ENCODE measurements around the gene ZNF57.
"Not testable (repeated sequence)": the region's sequence is repeated elsewhere in the genome, so short reads cannot be mapped to it uniquely, and the experiment has no call there.

ZNF57 gene

GRCh38 chr19:2900296-2901252, at the start of gene ZNF57:
Gene ZNF57, plus strand, starts transcription at chr19:2900928. Its CDS starts 118 bp downstream, at chr19:2901046.
- peak; percentile 95 to 97 for DNase-seq
- peak; percentile 56 for TF ChIP-seq POLR2A (IDR thresholded peaks at IDR 0.05; ENCODE audit: low read length)
- no peak for TF ChIP-seq GATA1 (IDR thresholded peaks at IDR 0.05; ENCODE audit: low read depth, low read length)

DNA sequence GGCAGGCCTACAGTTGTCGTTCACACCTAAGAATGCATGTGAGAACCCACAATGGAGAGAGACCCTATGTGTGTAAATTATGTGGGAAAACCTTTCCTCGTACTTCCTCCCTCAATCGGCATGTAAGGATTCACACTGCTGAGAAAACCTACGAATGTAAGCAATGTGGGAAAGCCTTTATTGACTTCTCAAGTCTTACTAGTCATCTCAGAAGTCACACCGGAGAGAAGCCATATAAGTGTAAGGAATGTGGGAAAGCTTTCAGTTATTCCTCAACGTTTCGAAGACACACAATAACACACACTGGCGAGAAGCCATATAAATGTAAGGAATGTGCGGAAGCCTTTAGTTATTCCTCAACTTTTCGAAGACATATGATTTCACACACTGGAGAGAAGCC, 48.1 kb upstream of the ZNF57 start:
- no peak for TF ChIP-seq POLR2A (IDR thresholded peaks at IDR 0.05; ENCODE audit: low read length)
- no peak for TF ChIP-seq GATA1 (IDR thresholded peaks at IDR 0.05; ENCODE audit: low read depth, low read length)

DNA sequence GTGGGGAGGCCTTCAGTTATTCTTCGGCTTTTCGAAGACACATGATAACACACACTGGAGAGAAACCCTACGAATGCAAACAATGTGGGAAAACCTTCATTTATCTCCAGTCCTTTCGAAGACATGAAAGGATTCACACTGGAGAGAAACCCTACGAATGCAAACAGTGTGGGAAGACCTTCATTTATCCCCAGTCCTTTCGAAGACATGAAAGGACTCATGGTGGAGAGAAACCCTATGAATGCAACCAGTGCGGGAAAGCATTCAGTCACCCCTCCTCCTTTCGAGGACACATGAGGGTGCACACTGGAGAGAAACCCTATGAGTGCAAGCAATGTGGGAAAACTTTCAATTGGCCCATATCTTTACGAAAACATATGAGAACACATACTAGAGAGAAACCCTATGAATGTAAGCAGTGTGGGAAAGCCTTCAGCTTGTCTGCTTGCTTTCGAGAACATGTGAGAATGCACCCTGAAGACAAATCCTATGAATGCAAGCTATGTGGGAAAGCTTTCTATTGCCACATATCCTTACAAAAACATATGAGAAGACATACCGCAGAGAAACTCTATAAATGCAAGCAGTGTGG, 47.6 kb upstream of the ZNF57 start:
- no peak for DNase-seq
- TF ChIP-seq POLR2A (IDR thresholded peaks at IDR 0.05; ENCODE audit: low read length) (no peak), GATA1 (IDR thresholded peaks at IDR 0.05; ENCODE audit: low read depth, low read length) (no peak)

More for the DNA sequence above, 48.1 kb upstream of the ZNF57 start:
- no peak for DNase-seq

DNA sequence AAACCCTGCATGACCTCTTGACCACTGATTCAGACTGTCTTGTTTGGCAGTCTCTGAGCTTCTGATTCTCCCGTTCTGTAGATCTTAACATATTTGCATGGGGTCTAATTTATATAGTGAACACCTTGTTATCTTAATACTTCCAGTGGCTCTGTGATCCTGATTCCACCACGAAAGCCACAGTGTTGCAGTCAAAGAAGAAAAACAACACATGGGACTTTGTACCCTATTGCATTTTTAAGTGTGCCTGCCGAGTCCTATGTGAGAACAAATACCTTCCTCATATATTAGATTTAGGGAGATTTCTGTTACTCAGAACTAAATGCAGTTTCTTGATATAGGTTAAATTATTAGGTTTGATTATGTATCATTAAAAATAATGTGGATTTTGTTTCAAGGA, 45.9 kb upstream of the ZNF57 start:
- no peak for DNase-seq
- TF ChIP-seq GATA1 (IDR thresholded peaks at IDR 0.05; ENCODE audit: low read depth, low read length) (no peak), POLR2A (IDR thresholded peaks at IDR 0.05; ENCODE audit: low read length) (no peak)

DNA sequence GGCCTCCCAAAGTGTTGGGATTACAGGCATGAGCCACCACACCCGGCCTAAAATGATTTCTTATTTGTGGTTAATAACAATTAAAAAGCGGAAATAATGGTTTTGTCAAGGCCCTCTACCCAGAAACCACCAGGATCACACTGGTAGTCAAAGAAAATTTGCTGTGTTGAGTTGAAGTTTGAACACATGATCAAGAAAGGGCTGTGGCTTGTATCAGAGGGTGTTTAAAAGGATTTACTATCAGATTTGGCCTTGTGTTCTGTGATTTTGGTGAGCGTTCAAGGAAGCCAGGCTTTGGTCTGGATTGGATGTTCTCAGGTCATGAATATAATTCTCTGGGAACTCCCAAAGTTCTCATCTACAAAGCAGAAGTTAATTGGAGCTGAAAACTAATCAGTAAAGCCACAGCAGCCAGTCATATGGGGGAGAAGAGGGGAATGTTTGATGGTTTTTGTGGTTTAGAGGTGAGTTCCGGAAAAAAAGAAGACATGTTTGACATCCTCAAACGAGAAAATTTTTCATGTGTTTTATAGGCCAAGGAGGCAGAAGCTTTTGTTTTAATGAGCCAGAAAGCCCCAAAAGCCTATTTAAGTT, 44.2 kb upstream of the ZNF57 start:
- no peak for TF ChIP-seq POLR2A (IDR thresholded peaks at IDR 0.05; ENCODE audit: low read length)
- TF ChIP-seq GATA1 (IDR thresholded peaks at IDR 0.05; ENCODE audit: low read depth, low read length): no peak
- no peak for DNase-seq

GRCh38 chr19:2858864-2859263, 41.9 kb upstream of the ZNF57 start:
- no peak for TF ChIP-seq POLR2A (IDR thresholded peaks at IDR 0.05; ENCODE audit: low read length)
- no peak for TF ChIP-seq GATA1 (IDR thresholded peaks at IDR 0.05; ENCODE audit: low read depth, low read length)
- no peak for DNase-seq

- DNase-seq: no peak
- TF ChIP-seq GATA1 (IDR thresholded peaks at IDR 0.05; ENCODE audit: low read depth, low read length) (no peak), POLR2A (IDR thresholded peaks at IDR 0.05; ENCODE audit: low read length) (no peak)
Observed at GRCh38 chr19:2863816-2864215, 36.9 kb upstream of the ZNF57 start.

GRCh38 chr19:2865334-2866100, 35.2 kb upstream of the ZNF57 start:
- TF ChIP-seq GATA1 (IDR thresholded peaks at IDR 0.05; ENCODE audit: low read depth, low read length): no peak
- TF ChIP-seq POLR2A (IDR thresholded peaks at IDR 0.05; ENCODE audit: low read length): no peak
- peak in 1 of 2 experiments; percentile 32 for DNase-seq

DNA sequence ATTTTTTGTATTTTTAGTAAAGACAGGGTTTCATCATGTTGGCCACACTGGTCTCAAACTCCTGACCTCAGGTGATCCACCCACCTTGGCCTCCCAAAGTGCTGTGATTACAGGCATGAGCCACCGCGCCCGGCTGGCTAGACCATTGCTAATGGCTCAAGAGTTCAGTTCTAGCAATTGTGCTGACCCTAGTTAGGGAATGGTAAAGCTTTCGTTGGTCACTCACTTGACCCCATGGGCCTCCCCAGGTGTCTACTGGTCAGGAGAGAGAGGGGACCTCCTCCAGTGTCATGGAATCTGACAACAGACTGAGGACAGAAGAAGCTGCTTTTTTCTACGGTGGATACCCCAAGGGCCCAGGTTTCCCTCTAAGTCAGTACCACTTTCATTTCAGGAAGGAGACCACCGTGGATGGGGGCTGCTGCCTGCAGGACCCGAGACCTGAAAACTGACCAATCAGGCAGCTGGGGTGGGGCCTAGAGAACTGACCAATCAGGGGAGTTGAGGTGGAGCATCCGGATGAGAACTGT, 34.2 kb upstream of the ZNF57 start:
- DNase-seq: no peak
- TF ChIP-seq GATA1 (IDR thresholded peaks at IDR 0.05; ENCODE audit: low read depth, low read length) (no peak), POLR2A (IDR thresholded peaks at IDR 0.05; ENCODE audit: low read length) (no peak)

DNA sequence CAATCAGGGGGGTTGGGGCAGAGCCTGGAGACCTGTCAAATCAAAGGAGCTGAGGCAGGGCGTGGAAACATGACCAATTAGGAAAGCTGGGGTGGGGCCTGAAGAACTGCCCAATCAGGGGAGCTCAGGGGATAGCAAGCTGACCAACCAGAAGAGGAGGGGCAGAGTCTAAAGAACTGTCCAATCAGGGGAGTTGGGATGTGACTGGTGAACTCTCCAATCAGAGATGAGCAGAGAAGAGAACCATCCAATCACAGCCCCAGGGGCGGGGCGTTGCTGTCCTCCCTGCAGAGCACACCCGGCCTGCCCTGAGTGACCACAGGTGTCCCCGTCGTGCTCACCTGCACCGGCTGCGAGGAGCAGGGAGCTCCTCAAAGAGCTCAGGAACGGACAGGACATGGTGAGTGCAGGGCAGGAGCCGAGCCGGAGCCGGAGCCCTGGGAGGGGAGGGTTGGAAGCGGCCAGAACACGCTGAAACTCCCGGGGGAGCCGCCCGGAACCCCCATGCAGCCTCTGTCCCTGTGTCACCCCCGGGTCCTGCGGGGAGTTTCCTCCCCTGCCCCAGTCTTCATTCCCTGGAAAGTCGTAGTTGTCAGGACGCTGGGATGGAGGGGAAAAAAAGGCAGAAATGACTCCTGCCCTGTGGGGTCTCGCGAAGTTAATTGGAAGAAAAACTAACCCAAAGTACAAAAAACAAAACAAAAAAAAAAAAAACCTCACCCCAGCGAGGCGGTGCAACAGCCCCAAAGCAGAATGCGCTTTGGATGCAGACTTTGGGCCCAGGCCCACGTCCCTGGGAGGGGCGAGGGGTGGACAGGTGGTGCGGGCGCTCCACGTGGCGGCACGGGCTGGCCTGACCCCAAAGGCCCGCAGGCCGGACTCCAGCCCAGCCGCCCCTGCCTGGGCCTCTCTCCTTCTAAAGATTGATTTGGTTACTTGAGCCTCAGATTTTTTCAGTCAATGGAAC, 33.4 kb upstream of the ZNF57 start, which contains the start of gene ZNF556:
Gene ZNF556, plus strand, starts transcription at position 311 of the 967 bp plus-strand sequence. Its CDS starts 87 bp downstream, at position 398.
- TF ChIP-seq POLR2A (IDR thresholded peaks at IDR 0.05; ENCODE audit: low read length) (no peak), GATA1 (IDR thresholded peaks at IDR 0.05; ENCODE audit: low read depth, low read length) (no peak)
- peak in 1 of 2 experiments; percentile 22 for DNase-seq

DNA sequence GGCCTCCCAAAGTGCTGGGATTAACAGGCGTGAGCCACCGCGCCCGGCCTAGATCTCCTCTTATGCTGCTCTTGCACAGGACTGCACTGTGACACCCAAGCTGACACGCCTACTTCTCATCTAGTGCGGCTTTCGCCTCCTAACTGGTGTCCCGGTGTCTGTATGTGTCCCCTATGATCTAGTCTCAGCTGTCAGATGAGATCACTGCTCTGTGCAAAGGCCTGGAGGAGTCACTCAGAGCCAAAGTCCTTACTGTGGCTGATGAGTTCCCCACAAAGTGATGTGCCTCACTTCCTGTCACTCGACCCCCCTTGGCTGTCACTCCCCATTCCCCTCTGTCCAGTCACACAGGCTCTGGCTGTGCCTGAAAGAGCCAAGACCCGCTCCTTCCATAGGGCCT, 31.1 kb upstream of the ZNF57 start:
- TF ChIP-seq POLR2A (IDR thresholded peaks at IDR 0.05; ENCODE audit: low read length) (no peak), GATA1 (IDR thresholded peaks at IDR 0.05; ENCODE audit: low read depth, low read length) (no peak)
- no peak for DNase-seq

DNA sequence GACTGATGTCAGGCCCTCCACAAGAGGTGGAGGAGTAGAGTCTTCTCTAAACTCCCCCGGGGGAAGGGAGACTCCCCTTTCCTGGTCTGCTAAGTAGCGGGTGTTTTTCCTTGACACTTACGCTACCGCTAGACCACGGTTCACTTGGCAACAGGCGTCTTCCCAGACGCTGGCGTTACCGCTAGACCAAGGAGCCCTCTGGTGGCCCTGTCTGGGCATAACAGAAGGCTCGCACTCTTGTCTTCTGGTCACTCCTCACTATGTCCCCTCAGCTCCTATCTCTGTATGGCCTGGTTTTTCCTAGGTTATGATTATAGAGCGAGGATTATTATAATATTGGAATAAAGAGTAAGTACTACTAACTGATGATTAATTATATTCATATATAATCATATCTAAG, 28.6 kb upstream of the ZNF57 start:
- not testable (repeated sequence) for DNase-seq
